Activated CD8-positive, alpha-beta memory T cell treated with anti-CD3 and anti-CD28 coated beads for 1 hour (primary cell): Measurements from ENCODE around the gene C1QTNF3.
"Not testable (repeated sequence)": the region's sequence is repeated elsewhere in the genome, so short reads cannot be mapped to it uniquely, and the experiment has no call there.

Experiments
- DNase-seq, 2 donors: peaks; one replicate each; pipeline ENCODE4 v3.0.0-alpha.2; 2020; ENCODE audit warnings: low read depth in 1 of 2; ENCODE audit errors: extremely low read depth in 1 of 2

Gene C1QTNF3, protein sequence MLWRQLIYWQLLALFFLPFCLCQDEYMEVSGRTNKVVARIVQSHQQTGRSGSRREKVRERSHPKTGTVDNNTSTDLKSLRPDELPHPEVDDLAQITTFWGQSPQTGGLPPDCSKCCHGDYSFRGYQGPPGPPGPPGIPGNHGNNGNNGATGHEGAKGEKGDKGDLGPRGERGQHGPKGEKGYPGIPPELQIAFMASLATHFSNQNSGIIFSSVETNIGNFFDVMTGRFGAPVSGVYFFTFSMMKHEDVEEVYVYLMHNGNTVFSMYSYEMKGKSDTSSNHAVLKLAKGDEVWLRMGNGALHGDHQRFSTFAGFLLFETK

DNA sequence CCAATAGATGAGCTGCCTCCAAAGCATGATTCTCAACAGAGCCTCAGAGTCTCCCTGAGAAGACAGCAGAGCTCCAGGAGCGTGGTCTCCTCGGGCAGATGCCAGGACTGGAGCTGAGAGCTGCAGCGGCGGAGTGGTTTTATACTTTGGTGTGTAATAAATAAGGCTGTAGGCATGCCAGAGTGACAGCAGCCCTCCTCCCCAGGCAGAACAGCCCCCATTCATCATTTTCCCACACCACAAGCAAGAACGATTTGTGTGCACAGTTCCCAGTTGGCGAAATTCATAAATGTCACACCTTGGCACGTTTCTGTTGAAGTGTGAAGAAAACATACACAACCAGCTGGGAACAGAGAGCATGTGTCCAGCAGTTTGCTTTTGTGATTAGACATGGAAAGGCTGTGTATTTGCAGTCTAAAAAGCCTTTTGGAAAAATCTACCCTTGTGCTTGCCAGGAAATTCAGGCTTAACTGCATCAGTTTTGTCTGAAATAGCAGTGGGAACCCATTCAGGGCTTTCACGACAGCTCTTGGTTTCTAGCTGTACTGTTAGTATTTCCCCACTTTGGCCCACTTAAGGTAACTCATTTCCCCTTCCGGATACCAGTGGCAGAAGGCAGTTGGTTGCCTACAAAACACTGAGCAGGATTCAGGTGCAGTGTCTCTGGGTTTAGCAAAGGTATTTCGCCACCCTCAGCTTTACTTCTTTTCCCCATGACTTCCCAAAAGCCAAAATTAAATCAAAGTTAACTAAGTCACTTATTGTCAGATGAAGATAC, at the start of gene C1QTNF3:
C1QTNF3 (minus strand) TSS at position 115 of the 778 bp plus-strand sequence; CDS start at position 27, 88 bp downstream.
- no peak for DNase-seq

DNA sequence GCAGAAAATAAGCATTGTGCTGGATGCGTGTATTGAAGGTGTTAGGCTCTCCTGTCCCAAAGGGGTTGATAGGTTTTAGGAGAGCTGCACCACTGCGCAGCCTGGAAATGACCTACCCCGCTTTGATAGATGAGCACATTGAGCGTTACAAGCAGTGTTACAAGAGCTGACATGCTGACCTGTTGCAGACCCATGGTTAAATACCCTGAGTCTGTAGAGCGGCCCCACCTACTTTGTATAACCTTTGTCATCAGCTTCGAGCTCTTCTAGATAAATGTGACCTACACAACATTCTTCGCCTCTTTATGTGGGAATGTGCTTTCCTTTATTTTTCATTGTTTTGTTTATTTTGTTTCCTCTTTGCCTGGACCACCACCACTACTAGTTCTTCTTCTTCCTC, 48.0 kb upstream of the C1QTNF3 start:
- not testable (repeated sequence) for DNase-seq

DNA sequence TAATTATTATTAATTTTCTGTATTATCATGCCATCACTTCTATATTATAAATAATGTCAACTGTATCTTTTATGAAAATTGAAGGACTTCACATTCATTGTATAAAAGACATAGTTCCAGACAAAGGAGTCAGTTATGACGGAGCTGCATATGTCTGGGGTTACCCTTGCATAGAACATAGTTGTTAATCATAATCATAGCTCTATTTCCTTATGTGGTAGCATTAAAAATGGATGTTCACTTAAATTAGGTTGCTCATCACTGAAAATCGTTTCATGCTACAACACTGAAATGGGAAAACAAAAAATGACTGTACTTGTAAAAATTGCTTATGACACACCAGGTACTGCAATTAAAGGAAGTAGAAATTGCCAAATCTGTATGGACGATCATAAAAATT, 46.8 kb upstream of the C1QTNF3 start:
- not testable (repeated sequence) for DNase-seq

DNA sequence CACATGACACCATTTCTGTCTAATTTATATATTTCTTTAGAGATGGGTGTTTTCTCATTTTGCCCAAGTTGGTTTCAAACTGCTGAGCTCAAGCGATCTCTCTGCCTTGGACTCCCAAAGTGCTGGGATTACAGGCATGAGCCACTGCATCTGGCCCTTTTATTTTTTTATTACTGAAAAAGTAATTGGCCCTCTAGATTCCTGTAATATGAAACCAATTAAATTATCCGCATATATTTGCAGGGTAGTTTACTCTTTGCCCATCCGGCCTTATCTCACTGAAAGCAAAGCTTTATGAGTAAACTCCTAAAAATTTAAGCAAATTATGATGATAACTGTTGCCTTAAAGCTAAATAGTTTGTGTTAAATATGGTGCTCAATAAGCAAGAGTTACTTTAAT, 44.7 kb upstream of the C1QTNF3 start:
- DNase-seq: not testable (repeated sequence)

DNA sequence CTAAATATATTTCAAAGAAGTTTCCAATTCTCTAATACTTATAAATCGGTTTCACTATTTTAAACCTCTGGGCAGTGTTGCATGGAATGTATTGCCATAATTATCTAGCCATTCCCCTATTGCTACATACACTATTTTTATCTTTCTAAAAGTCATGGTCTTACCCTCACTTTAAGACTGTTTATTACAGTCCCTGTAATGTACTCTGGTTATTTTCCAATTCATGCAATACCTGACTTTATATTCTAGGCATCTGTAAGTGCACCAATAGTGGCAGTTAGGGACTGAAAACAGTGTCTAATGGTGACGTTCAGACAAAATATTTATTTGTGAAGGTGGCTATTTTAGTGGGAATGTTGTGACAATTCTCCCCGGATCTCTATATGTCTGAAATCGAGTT, 40.9 kb upstream of the C1QTNF3 start:
- not testable (repeated sequence) for DNase-seq

DNA sequence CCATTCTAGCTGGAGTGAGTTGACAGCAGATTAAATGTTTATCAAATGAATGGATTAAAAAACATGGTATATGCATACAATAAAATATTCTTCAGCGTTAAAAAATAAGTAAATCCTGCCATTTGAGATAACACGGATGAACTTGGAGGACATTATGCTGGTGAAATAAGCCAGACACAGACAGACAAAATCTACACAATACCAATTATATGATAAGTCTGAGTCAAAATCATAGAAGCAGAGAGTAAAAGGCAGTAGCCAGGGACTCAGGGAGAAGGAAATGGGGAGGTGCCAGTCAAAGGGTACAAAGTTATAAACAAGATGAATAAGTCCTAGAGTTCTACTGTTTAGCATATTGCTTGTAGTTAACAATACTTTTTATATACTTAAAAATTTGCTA, 36.5 kb upstream of the C1QTNF3 start:
- DNase-seq: not testable (repeated sequence)

DNA sequence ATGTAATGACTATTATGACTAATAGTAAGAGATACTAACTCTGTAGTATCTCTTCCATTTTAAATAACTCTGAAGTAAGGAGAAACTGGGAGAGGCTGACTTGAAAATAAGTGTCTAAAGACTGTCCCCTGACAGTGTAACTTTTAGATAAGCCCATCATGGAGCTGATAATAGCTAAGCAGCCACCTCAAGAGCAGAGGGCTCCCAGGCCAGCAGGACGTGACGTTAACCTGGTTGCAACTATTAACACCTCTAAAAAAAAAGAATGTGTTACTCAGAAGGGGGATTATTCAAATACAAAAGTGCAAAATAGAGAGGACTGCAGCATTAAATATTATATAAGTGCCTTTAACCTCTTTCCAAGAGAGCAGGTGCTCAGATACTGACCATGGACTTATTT, 34.6 kb upstream of the C1QTNF3 start:
- DNase-seq: not testable (repeated sequence)

DNA sequence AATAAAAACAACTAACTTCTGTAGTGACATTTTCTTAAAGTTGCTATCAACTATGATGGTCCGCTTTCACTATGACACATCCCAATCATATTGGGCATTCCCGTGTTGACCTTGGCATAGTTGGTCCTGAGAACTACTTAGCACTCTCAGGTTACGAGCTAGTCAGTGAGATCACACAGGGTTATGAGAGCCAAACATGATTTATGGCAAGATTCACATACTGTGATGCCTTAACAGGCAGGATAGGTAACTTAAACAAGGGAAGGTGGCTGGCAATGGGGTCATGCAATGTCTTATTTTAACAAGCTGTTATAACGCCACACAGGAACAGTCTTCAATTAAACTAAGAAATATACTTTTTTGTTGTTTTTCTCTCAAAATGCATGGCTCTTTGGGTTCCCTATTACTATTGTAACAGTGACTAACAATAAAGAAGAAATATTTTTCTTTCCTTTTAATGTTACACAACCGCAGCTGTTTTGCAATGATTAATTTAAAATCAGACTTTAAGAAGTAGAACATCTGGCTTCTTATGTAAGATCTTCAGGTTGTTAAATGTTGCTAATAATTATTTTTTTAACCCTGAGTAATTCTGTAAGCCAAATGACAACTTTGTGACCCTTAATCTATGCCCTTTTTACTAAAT, 33.8 kb upstream of the C1QTNF3 start:
- not testable (repeated sequence) for DNase-seq

DNA sequence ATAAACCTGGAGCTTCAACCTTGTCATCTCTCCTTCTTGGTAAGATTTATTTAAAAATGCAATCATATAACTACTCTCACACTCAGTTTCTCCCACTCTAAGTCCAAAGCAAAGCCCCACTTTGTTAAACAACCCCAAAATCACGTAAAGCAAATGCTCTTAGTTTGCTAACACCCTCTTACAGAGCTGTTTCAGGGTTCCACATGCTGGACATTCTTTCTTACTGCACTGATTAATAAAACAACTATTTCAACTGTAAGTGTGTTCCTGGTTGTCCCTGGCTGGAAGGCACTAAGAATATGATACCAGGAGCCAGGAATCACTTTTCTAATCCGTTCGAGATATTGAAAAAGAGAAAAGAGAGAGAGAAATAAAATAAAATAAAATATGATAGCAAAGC, 31.5 kb upstream of the C1QTNF3 start:
- not testable (repeated sequence) for DNase-seq

DNA sequence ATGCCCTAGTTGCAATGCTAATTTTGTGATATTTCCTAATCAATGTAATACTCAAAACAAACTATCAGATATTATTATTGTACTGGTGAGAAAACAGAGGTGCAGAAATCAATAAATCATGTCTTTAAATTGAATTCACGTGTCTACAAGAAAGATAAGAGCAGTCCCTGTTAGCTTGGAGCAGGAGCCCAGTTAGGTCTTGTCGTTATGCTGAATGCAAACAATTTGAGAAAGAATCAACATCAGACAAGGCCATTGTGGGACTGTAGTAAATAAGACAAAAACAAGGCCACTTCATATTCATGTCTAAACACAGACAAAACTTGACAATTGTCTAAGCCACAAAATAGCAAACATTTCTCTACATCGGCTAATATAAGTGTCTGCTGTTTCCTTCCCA, 31.1 kb upstream of the C1QTNF3 start:
- not testable (repeated sequence) for DNase-seq

DNA sequence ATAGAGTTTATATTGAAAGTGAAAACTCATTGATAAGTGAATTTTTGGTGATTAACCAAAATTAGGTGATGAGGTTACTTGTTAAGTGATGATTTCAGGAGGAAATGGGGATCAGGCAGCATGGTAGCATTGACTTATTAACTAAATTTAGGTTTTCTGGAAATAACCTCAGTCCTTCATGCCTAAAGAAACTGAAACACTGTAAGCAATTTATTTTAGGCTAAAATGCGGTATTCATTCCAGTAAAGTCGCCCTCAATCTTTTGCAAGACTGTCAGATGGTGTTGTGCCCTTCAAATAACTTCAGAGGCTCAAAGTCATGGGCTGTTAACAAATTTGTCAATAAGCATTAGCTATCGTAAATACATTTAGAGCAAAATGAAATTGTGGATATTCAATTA, 27.6 kb upstream of the C1QTNF3 start:
- not testable (repeated sequence) for DNase-seq

DNA sequence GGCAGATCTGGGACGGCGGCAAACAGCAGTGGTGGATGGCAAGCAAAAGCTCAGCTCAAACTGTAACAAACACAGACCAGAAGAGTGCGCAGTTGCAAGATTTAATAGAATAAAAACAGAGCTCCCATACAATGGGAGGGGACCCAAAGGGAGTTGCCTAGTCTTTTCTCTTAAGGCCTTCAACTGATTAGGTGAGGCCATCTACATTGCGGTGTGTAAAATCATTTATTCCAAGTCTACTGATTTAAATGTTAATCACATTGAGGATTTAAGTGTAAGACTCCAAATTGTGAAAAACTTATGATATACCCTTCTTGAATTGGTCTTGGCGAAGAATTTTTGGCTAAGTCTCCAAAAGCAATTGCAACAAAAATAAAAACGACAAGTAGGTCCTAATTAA, 21.6 kb upstream of the C1QTNF3 start:
- DNase-seq: no peak

DNA sequence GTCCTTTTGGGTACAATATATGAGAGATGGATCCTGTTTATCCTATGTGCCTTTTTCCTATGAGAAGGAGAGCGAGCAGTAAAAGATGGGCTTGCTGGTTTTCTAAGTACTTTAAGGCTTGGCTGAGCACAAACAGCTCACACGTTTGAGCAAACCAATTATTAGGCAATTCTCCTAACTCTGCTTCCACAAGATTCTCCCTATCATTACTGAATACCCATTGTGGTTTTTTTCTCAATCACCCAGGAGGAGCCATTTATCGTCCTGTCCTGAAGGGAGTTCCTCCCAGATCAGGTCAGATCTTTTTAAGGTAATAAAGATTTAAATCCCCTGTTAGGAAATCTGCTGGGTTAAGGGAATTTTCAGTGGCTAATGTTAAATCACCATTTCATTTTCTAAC, 19.4 kb upstream of the C1QTNF3 start:
- DNase-seq: no peak

DNA sequence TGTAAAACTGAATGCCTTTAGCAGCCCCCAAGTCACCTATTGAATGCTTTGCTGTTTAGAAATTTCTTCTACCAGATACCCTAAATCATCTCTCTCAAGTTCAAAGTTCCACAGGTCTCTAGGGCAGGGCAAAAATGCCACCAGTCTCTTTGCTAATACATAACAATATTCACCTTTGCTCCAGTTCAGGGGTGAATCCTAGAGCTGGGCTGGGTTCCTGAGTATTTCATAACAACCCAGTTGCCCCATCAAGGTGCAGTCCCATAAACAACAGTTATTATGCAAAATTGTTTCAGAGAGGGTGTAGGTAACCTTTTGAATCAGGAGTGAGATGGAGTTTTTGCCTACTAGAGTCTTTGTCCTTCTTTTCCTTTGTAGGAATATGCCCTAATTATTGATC, 19.0 kb upstream of the C1QTNF3 start:
- no peak for DNase-seq

DNA sequence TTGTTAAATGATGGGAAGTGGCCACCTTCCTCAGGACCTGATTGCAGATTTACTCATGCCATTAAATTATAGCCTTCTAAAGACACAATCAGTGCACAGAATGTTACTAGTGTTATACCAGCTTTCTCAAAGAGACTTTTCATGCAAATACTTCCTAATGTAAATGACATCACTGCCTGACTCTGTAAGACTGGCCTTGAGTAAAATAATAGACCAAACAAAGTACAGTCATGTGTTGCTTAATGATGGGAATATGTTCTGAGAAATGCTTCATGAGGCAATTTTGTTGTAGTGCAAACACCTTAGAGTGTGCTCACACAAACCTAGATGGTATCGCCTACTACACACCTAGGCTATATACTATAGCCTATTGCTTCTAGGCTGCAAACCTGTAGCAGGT, 17.0 kb upstream of the C1QTNF3 start:
- no peak for DNase-seq

DNA sequence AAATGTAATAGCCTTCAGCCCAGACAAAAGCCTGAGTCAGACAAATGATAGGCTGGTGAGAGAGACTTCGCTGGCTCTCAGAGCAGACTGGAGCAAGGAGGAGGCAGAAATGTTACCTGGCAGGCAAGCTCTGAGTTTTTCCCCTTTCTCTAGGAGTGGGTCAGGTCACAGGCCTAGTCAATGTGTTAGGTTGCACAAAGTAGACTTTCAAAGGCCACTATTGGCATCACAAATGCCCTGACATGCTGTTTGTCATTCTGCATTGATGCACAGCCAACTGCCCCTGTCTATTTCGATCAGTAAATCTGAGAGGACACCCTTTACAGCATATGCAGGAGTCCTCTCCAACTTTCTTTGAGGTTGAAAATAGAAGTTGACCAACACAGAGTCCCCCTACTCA, 15.5 kb upstream of the C1QTNF3 start:
- no peak for DNase-seq

DNA sequence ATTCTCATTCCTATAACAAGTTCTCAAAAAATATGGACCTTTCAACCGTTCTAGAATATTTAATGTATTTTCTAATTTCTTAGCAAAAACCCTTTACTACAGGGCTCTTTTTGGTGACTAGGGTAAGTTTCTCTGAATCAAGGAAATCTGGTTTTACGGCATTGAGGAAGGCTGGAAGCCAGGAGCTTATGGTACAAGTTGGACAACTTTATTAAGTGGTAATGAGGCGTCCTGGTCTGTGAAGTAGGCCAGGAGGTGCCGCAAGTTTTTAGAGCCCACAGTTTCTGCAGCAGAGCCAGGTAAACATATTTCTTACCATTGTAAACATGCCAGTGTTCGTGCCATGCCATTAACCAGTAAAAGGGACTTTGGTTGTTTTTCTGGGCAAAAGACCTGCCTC, 14.6 kb upstream of the C1QTNF3 start:
- DNase-seq: no peak

DNA sequence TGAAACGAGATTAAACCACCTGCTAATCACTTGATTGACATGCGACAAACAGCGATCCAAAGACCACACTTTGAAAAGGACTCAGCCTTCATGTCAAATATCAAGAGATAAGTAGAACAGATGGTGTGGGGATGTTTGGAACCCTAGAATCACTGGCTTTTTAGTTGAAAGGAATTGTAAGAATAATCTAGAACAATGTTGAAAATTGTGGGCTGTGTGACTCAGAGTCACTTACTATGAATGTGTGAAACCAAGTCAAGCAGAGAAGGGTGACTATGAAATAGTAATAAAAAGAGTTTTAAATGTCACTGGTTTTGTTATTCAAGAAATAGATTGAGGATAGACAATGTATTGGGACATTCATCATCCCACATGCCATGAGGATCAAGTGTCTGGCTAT, 14.1 kb upstream of the C1QTNF3 start:
- no peak for DNase-seq

DNA sequence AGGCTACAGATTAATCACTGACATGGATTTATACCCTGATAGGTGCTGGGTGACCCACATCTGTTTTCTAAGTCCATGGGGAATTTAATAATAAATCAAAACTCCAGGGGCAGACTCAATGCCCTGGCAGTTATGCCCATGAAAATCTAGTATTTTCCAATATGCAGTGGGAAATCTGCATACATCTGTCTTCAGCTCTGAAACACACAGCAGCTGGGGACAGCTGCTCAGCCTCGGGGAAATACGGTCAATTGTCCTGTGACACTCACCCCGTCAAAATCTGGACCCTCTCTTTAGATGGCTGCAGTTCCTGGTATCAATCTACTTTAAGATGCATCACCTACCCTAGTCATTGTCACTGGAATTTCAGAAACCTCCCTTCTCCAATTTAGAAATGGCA, 12.7 kb upstream of the C1QTNF3 start:
- DNase-seq: no peak

DNA sequence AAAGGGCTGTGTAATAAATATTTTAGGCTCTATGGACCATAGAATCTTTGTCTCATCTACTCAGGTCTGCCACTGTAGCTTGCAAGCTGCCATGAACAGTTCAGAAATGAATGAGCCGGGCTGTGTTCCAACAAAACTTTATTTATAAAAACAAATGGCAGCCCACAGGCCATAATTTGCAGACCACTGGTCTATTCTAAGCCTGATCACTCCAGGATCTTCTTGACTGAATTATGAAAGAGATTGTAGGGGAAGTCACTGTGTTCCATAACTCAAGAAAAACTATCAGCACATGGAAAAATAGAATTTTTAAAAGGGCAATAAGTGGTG, 11.4 kb upstream of the C1QTNF3 start:
- no peak for DNase-seq

DNA sequence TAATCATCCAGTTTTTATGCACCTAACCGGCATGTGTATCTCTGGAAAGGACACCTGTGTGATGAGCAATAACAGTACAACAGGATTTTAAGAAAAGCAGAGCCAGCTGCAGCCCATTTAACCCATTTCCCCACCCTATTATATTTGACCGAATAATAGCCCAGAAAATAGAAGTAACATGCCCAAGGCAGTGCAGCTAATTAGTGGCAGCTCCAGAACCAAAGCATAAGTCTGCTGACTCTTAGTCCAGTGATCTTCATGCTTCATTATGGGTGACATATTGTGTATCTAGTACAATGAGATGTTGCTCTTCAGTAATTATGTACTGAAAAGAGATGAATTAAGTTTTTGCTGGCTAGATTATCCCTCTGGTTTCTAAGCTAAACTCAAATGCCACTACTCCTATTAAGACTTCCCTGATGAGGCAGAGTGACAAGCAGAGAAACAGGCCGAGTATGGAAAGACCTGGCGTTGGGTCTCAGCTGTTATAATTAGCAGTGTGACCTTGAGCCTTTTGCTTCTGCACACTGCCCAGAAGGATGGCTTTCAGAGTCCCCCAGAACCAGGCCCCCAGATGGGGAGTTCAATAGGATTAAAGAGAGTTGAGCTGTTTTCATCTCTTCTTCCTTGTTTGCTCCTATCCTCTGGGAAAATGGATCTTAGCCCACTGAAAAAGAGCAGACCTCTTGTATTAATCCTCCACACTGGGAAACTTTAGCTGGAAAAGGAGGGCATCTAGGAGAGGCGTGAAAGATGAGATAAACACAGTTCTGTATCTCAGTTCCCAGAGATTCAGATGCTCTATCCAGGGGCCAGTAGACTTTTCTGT, 10.8 kb upstream of the C1QTNF3 start:
- DNase-seq: no peak
